K562 (cell line): Measurements from ENCODE around the gene NCKIPSD.

Source experiments
- CREB1 ChIP-seq, 2 experiments: sonication (generic) in 1 of 2; formaldehyde crosslinking in 1 of 2; IDR thresholded peaks; 2 replicates each; pipeline versions ENCODE4 v1.6.1 to v1.8.0; 2012 to 2022; ENCODE audit warnings: inconsistent platforms in 1 of 2, mild to moderate bottlenecking in 1 of 2, missing genetic modification reagents in 1 of 2, moderate library complexity in 1 of 2
- RCOR1 ChIP-seq, 2 experiments: IDR thresholded peaks; 2 replicates each; pipeline ENCODE4 v1.6.1; 2012; ENCODE audit warnings: low read depth in 2 of 2, low read length in 2 of 2, borderline replicate concordance in 1 of 2, improper control_type of control experiment in 1 of 2
- ZKSCAN1 ChIP-seq: fragments of 150-350 bp; IDR thresholded peaks from 2 replicates; pipeline ENCODE4 v1.6.1; 2016; ENCODE audit warnings: low read depth, low read length

DNA sequence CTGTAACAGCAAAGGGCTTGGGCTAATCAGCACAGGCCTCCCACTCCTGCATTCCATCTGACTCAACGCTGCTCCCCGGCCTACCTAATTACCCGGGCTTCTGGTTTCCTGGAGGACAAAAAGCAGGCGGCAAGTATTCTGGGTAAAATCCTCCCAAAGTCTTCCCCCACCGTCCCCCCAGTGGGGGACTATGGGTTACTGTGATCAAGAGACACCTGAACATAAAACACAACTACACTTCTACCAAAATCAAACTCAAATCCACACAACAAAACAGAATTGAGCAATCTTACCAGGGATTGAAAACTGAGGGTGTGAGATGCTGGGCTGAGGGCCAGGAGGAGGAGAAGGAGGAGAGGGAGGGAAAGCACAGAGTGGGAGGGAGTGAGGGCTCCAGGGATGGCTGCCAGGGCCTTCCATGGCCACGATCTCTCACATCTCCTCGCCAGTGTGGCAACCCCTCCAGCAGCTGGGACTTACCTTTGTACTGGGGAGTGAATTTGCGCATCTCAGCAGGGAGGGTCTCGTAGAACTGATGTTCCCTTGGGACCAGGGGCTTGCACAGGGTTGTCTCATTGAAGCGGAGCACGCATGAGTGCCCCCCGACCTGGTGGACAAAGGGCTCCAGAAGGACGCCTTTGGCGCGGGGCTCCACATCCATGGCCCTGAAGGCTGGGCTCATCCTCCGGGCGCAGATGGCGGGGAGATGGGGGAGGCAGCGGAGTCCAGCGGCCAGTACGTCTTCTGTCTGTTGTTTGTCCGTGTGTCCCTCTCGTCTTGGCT, 9.1 kb upstream of the NCKIPSD start:
- no peak for TF ChIP-seq CREB1 (IDR thresholded peaks at IDR 0.05)
- TF ChIP-seq CREB1 (CRISPR knock-in tag; IDR thresholded peaks at IDR 0.05): no peak
- no peak for TF ChIP-seq ZKSCAN1
- TF ChIP-seq RCOR1 (IDR thresholded peaks at IDR 0.05; ENCODE audit: borderline replicate concordance in 1 of 2, low read depth in 2 of 2, low read length in 2 of 2): no peak
